LoVo (cell line): ENCODE data around the gene GPSM3.
"Not testable (repeated sequence)": the region's sequence is repeated elsewhere in the genome, so short reads cannot be mapped to it uniquely, and the experiment has no call there.

Experiments
- DNase-seq: peaks from one replicate; pipeline ENCODE4 v3.0.0-alpha.2; 2016; ENCODE audit warnings: low spot score

The GPSM3 gene

GRCh38 chr6:32187009-32187709 lies 5.3 kb downstream of the GPSM3 start:
- DNase-seq: no peak

- DNase-seq: not testable (repeated sequence)
Observed at GRCh38 chr6:32186151-32186840, 6.1 kb downstream of the GPSM3 start.

GRCh38 chr6:32185681-32186131 lies 6.7 kb downstream of the GPSM3 start:
- not testable (repeated sequence) for DNase-seq

- DNase-seq: no peak
Observed at GRCh38 chr6:32184084-32184640, 8.3 kb downstream of the GPSM3 start, which contains the start of gene AGER. Gene AGER, minus strand, starts transcription at chr6:32184253. Its CDS starts 31 bp downstream, at chr6:32184222.

- no peak for DNase-seq
Observed at GRCh38 chr6:32183483-32184083, 8.9 kb downstream of the GPSM3 start.

GRCh38 chr6:32183030-32183429 lies 9.4 kb downstream of the GPSM3 start:
- DNase-seq: no peak

- no peak for DNase-seq
Observed at GRCh38 chr6:32182555-32182981, 9.9 kb downstream of the GPSM3 start.

- DNase-seq: no peak
Observed at GRCh38 chr6:32181915-32182529, 10.4 kb downstream of the GPSM3 start.

- DNase-seq: no peak
Observed at GRCh38 chr6:32181148-32181702, 11.2 kb downstream of the GPSM3 start.

GRCh38 chr6:32179766-32180405 lies 12.6 kb downstream of the GPSM3 start:
- no peak for DNase-seq

- DNase-seq: no peak
Observed at GRCh38 chr6:32178547-32179440, 13.6 kb downstream of the GPSM3 start.

GRCh38 chr6:32177788-32178546 lies 14.5 kb downstream of the GPSM3 start, which contains the start of gene RNF5:
Gene RNF5, plus strand, starts transcription at chr6:32178405. Its CDS starts 107 bp downstream, at chr6:32178512.
- DNase-seq: peak; percentile 99

GRCh38 chr6:32177183-32177787 lies 15.2 kb downstream of the GPSM3 start:
- DNase-seq: no peak

- DNase-seq: peak; percentile 38
Observed at GRCh38 chr6:32176476-32177182, 15.8 kb downstream of the GPSM3 start.

GRCh38 chr6:32175711-32176475 lies 16.6 kb downstream of the GPSM3 start, which contains the start of gene AGPAT1:
Gene AGPAT1, minus strand, starts transcription at chr6:32176084. Its CDS starts 4,588 bp downstream, at chr6:32171496.
- DNase-seq: peak; percentile 96

GRCh38 chr6:32175322-32175710 lies 17.1 kb downstream of the GPSM3 start:
- DNase-seq: no peak

GRCh38 chr6:32174416-32174815 lies 18.0 kb downstream of the GPSM3 start:
- no peak for DNase-seq
